DMS53 (cell line): ENCODE results near the gene APOLD1.
A peak's percentile ranks its signal among the peaks of the same experiment; 100 is the strongest.

ENCODE experiments used
- DNase-seq: peaks from one replicate; lab custom pipeline; 2025; lab: John Stamatoyannopoulos, UW

Gene APOLD1

GRCh38 chr12:12839873-12840579, 54.6 kb downstream of the APOLD1 start:
- peak; percentile 48 for DNase-seq

DNA sequence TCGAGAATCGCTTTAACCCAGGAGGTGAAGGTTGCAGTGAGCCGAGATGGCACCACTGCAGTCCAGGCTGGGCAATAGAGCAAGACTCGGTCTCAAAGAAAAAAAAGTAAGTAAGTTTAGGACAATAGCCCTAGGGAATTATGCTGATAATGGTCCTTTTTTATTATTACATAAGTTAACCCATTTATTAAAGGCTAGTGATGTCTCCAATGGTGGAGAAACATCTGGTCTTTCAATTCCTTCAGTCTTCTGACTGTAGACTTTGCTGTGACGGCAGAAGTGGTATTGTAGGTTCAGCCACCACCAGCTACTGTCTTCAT, 55.1 kb downstream of the APOLD1 start:
- no peak for DNase-seq
